GM19328 (cell line): Measurements from ENCODE around the gene FRRS1L.
"Not testable (repeated sequence)": the region's sequence is repeated elsewhere in the genome, so short reads cannot be mapped to it uniquely, and the experiment has no call there.

ENCODE experiments used
- ATAC-seq: cut with Tn5 transposase; IDR thresholded peaks from one replicate; pipeline ENCODE4 v1.9.1; 2021; ENCODE audit warnings: mild to moderate bottlenecking, moderate library complexity; ENCODE audit not compliant: unreplicated experiment

The FRRS1L gene

GRCh38 chr9:109134167-109134578, 32.9 kb downstream of the FRRS1L start:
- no peak for ATAC-seq

DNA sequence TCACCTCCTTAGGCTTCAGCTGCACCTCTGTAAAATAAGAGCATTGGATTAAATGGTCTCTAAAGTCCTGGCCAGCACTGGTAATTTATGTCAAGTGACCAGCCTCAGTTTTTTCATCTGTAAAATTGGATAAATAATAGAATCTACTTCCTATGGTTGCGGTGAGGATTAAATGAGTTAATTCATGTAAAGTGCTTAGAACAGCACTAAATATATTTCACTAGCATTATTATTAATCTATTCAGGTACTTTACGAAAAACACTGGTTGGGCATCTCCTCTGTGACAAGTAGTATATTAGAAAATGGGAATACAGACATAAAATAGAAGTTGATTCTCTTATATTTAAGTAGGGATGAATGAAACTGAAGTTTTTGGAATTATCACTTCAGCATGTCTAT, 33.5 kb downstream of the FRRS1L start:
- ATAC-seq: no peak

DNA sequence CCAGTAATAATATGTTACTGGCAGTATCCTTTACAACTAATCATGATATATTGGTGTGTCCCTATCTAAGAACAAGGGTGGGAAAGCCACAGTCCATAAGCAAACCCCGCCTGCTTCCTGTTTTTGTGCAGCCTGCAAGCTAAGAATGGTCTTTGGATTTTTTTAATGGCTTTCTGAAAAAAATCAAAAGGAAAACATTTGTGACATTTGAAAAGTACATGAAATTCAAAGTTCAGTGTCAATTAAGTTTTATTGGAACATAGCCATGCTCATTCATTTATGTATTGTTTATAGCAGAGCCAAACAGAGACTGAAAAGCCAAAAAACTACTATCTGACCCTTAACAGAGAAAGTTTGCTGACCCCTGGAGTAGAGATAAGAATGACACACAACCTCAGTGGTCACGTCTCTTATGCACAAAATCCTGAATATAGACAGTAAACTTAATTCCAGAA, 34.5 kb downstream of the FRRS1L start:
- ATAC-seq: no peak

GRCh38 chr9:109129470-109130197, 37.4 kb downstream of the FRRS1L start:
- no peak for ATAC-seq

GRCh38 chr9:109126671-109127070, 40.4 kb downstream of the FRRS1L start:
- ATAC-seq: not testable (repeated sequence)

DNA sequence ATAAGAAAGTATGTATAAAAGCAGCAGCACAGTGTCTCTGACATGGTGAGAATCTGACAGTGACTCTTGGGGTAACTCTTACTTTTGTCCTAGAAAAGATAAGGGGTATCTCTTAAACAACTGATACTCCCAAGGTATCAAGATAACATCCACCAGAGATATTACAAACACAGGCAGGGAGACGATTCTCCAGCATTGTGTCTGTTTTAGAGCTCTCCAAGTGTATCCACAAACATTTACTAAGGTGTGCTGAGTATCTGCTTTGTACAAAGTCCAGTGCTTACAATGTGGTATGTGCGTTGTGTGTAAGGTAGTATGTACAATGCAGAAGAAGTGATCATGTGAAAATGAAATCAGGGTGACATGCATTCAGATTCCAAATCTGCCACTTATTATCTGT, 42.9 kb downstream of the FRRS1L start:
- no peak for ATAC-seq

GRCh38 chr9:109122726-109123621, 44.1 kb downstream of the FRRS1L start:
- ATAC-seq: peak; percentile 27

DNA sequence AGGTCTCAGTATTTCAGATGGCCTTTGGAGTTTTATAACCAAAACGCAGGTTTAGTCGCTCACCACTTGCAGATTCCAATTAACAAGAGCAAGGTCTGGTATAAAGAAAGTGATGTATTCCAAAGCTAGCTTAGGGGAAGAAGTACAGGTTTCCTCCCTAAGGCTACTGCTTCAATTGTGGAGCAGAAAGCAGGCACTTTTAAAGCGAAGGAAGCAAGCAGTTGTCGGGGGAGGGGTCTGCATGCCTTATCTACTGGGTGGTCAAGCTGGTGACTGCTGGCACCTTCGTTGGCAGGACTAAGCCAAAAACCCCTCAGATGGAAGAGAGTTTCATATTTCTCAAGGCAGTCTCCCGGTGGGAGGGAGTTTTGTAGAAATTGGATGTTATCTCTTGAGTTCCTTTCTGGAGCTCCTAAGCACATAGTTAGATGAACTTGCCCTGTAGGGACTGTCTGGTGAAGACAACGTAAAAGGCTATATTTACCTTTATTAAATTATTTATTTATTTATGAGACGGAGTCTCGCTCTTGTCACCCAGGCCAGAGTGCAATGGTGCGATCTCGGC, 45.7 kb downstream of the FRRS1L start:
- ATAC-seq: no peak

GRCh38 chr9:109120204-109120789, 46.8 kb downstream of the FRRS1L start:
- no peak for ATAC-seq

DNA sequence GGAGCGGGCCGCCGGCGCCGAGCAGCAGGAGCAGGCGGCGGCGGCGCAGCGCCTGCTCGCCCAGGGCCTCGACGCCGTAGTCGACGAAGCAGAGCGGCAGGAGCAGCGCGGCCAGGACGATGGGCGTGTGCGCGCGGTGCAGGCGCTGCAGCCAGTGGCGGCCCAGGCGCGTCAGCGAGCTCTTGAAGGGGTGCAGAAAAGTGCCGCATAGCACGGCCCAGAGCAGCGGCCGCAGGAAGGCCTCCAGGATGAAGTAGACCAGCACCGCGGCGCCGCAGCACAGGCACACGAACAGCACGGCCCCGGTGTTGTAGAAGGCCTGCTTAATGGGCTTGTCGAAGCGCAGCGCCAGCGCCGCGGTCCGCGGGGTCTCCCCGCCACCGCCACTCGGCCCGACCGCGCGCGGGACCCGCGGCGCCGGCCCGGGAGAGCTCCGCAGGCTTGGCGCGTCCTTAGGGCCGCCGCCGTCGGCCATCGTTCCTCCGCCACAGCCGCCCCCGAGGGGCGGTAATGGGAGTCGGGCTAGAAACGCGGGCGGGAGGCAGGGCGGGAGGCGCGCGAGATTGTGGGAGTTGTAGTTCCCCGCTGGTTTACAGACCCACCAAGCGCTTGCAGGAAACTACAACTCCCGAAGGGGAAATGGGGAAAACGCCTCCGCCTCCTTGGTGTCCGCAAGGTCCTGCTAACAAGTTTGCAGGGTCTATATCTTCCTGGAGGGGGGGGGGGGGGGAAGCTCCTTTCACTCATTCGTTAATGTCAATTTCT, 47.4 kb downstream of the FRRS1L start, which contains the start of gene TMEM245:
TMEM245 (minus strand) TSS at position 509 of the 765 bp plus-strand sequence; CDS start at position 475, 34 bp downstream.
- ATAC-seq: peak; percentile 80

DNA sequence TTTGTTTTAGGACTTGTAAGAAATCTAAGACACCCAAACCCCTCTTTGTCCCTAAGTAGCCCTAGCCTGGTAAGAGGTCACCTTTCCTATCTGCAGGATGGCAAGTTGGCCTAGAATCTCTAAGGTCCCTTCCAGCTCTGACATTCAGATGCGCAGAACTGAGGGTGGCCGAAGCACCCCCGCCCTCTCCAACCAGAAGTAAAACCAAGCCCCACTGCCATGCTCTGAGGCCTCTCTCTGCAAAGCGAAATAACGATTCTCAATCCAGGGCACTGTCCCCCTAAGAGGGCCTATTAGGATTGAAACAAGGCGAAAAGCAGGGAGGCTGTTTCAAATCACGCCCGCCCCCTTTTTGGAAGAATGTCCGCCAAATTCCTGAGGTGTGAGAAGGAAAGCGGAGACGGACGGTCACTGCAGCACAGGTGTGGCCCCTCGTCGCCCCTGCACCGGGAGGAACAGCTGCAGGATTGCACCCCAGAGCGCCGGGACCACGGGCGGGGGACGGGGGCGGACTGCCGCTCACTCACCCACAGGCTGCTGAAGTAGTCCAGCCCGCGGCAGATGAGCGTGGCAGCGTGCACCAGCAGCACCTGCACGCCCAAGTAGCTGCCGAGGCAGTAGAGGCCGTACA, 48.1 kb downstream of the FRRS1L start:
- no peak for ATAC-seq

DNA sequence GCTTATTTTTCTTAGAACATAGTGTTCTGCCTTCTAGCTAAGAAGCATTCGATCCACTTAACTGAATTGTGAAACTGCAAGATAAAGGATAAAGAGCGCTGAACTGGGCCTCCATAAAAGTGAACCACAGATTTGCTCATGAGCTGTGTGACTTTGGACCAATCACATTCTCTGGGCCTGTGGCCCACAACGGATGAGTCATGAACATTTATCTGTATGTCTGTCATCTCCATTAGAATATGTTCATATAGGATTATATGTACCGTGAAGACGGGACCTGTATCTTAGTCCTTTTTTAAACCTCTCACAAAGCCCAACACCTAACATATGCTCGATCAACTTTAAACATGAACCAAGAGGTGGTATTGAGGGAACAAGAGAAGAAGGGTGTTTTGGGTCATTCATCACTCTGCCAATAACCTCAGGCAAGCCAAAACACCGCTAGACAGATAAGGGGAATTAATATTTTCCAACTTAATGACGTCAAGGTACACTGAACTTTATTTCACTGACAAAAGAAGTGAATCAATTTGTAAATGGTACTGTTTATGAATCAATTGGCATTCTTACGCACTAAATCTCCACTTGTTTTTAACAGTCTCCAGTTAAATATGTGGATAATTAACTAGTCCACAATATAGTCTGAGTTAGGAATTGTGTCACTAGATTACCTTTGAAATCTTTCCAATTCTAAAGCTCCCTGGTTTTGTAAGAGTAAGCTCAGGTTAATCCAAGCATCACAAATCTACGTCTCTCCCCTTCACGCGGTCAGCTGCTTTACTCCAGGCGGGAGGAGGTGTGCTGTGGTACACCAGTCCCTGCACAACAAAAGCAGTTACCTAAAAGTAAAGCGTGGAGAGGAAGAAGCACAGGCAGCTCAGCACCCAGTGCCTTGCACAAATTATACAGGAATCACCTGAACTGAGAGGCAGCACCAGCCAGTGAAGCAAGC, 48.9 kb downstream of the FRRS1L start:
- ATAC-seq: no peak

DNA sequence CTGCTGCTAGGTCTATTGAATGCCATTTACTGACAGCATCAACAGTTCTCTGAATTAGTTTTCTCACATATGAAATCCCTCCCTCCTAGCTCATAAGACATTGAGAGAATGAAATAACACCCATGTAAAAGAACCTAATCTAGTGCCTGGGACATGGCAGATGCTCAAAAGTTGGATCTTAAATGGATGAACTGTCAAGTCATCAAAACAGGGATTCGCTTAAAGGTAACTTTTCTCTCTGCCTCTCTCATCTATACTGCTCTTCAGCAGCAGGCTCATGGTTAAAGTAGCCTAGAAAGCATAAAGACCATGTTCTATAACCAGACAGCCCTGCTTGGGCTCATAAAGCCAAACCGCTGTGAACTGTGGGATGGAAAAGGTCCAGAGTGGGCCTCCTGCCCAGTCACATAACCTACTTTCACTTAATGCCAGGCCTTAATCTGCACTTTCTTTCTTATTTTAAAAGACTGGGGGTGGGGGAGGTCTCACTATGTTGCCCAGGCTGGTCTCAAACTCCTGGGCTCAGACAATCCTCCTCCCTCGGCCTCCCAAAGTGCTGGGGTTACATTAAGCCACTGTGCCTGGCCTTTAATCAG, 51.0 kb downstream of the FRRS1L start:
- no peak for ATAC-seq

DNA sequence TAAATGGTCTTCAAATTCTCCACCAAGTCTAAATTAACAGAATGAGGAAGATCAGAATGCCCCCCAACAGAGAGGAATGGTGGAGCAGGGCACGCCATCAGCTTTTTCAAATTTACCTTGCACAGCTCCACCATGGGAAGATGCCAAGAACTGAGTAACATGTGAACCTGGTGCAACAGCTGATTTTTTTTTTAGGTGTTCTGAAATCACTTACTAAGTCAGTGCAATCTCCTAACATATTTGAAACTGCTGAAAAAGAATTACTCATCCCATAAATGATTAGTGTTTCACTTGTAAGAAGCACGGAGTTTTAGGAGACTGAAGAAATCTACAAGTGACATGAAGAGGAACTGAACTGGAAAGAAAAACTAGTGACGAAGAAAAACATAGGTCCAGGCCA, 52.4 kb downstream of the FRRS1L start:
- no peak for ATAC-seq

DNA sequence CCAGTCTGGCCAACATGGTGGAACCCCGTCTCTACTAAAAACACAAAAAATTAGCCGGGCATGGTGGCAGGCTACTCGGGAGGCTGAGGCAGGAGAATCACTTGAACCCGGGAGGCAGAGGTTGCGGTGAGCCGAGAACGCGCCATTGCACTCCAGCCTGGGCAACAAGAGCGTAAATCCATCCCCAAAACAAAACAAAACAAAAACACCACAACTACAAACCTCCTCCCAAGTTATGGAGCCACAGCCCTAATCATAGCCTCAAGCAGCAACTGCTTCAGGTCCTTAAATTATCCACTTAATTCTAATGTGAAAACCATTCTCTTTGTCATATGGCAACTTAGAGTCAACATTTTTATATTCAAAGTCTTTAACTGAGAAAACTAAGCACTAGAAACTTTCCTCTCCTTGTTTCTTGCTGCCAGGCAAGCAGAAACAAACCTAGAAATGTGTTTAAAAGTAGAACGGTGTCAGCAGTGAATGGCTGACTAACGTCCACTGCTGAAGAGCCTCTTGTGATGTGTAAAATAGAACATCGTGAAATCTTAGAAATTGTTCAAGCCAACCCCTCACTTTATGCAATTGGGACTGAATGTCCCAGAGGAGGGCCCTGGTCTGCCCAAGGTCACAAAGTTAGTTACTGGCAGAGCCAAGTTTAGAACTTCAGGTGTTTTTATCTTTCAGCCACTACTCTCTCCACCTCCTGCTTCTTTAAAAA, 53.0 kb downstream of the FRRS1L start:
- no peak for ATAC-seq

DNA sequence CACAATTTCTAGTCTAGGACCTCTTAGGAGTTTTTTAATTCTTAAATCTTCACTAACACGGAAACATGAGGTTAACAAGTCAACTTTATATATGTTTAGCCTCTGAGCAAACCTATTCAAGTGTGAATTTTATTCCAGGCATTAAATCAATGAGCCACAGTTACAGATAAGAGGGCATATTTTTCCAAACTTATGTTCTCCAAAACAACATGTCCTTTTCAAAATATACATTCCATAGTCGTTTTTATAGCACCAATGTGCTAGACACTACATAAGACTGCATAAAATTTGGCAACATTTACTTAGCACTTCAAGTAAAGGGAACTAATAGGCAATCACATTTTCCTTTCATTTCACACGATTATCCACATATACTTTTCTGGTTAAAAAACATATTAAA, 53.8 kb downstream of the FRRS1L start:
- no peak for ATAC-seq

DNA sequence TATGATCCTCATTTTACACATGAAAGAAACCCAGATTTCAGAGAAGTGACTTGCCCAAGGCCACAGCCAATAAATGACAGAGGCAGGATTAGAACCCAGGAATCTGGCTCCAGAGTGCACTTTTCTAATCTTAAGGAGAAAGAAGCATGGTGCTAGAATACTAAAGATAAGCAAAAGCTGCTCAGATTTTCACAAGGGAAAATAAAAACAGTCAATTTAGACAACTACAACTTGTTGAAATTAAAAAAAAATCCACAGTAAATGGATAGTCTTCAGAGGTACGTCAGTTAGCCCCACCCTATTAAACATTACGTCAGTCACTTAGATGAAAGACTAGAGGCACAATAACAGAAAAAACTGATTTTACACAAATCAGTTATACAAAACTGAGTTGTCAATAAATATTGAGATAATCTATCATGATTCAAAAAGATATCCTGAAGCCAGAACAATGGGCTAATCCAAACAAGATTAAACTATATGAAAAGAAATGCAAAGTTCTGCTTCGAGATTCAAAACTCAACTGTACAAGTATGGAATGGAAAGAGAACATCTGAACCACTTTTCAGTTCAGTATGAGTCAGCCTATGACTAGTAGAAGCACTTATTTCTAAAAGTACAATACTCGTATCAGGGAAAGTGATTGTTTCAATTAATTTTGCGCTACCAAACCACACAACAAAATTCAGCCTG, 56.6 kb downstream of the FRRS1L start:
- peak; percentile 74 for ATAC-seq
